Suprapubic skin (tissue), 3 donors: ENCODE measurements around the gene ZNF200.

Experiments
- EP300 ChIP-seq: sonication (generic); formaldehyde crosslinking; IDR thresholded peaks from one replicate; pipeline ENCODE4 v1.6.1; 2017; ENCODE audit warnings: antibody characterized with exemption
- POLR2A ChIP-seq, 2 donors: fragments of 450-650 bp; IDR thresholded peaks; one replicate each; pipeline ENCODE4 v1.6.1; 2017; ENCODE audit warnings: antibody characterized with exemption in 2 of 2, mild to moderate bottlenecking in 2 of 2, moderate library complexity in 2 of 2
- TF ChIP-seq, protein P1 (sequence below), 2 donors: fragments of 200-600 bp in 1 of 2; fragments of 450-650 bp in 1 of 2; sonication (generic) in 1 of 2; IDR thresholded peaks; one replicate each; pipeline ENCODE4 v1.5.1; 2016 to 2019; ENCODE audit warnings: antibody characterized with exemption in 2 of 2, mild to moderate bottlenecking in 1 of 2, moderate library complexity in 1 of 2

DNA sequence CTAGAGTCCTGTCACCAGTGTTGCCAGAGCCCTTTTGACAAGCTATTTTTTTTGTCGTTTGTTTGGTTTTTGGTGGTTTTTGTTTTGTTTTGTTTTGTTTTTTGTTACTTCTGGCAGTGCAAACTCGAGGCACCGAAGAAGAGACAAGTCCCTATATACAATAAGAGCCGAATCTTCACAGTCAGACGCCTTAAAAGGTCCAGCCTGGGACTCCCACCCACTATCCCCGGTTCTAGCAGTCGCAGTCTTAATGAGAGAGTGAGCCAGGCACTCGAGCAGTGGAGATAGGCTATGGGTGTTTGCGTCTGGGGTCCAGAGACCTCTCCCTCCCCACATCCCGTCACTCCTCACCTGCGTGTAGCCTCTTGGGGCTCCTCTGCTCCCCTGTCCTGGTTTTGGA lies 45.1 kb downstream of the ZNF200 start:
- TF ChIP-seq, protein P1, sequence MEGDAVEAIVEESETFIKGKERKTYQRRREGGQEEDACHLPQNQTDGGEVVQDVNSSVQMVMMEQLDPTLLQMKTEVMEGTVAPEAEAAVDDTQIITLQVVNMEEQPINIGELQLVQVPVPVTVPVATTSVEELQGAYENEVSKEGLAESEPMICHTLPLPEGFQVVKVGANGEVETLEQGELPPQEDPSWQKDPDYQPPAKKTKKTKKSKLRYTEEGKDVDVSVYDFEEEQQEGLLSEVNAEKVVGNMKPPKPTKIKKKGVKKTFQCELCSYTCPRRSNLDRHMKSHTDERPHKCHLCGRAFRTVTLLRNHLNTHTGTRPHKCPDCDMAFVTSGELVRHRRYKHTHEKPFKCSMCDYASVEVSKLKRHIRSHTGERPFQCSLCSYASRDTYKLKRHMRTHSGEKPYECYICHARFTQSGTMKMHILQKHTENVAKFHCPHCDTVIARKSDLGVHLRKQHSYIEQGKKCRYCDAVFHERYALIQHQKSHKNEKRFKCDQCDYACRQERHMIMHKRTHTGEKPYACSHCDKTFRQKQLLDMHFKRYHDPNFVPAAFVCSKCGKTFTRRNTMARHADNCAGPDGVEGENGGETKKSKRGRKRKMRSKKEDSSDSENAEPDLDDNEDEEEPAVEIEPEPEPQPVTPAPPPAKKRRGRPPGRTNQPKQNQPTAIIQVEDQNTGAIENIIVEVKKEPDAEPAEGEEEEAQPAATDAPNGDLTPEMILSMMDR (IDR thresholded peaks at IDR 0.05): no peak
- TF ChIP-seq POLR2A (IDR thresholded peaks at IDR 0.05) (no peak), EP300 (no peak)
